Neuronal stem cell (in vitro differentiated cells): Measurements from ENCODE around the gene MYO10.
A peak's percentile ranks its signal among the peaks of the same experiment; 100 is the strongest.
"Not testable (repeated sequence)": the region's sequence is repeated elsewhere in the genome, so short reads cannot be mapped to it uniquely, and the experiment has no call there.

Experiments used
- DNase-seq: peaks from one replicate; pipeline ENCODE4 v3.0.0-alpha.2; 2013; ENCODE audit warnings: low spot score
- H2AFZ ChIP-seq: one replicate; pipeline ENCODE4 v1.6.1; 2013; ENCODE audit warnings: mild to moderate bottlenecking, low read length, inconsistent platforms
- H2AK5ac ChIP-seq: 2 replicates; pipeline ENCODE4 v1.6.1; 2013; ENCODE audit warnings: low read depth, mild to moderate bottlenecking, inconsistent platforms, low read length, moderate library complexity, mixed read lengths
- H2BK120ac ChIP-seq: 2 replicates; pipeline ENCODE4 v1.6.1; 2013; ENCODE audit warnings: low read depth, mild to moderate bottlenecking, inconsistent platforms, low read length, moderate library complexity, mixed read lengths
- H2BK12ac ChIP-seq: one replicate; pipeline ENCODE4 v1.6.1; 2013; ENCODE audit warnings: low read length, inconsistent platforms
- H2BK15ac ChIP-seq: 2 replicates; pipeline ENCODE4 v1.6.1; 2013; ENCODE audit warnings: mild to moderate bottlenecking, low read length, inconsistent platforms, mixed read lengths
- H2BK5ac ChIP-seq: one replicate; pipeline ENCODE4 v1.6.1; 2013; ENCODE audit warnings: inconsistent platforms, mild to moderate bottlenecking, low read length, moderate library complexity
- H3K14ac ChIP-seq: one replicate; pipeline ENCODE4 v1.6.1; 2013; ENCODE audit warnings: low read length, inconsistent platforms
- H3K18ac ChIP-seq: 2 replicates; pipeline ENCODE4 v1.6.1; 2013; ENCODE audit warnings: low read length, inconsistent platforms
- H3K23ac ChIP-seq: 2 replicates; pipeline ENCODE4 v1.6.1; 2013; ENCODE audit warnings: low read depth, mild to moderate bottlenecking, mixed read lengths, low read length, inconsistent platforms; ENCODE audit not compliant: poor library complexity
- H3K27ac ChIP-seq: replicated peaks from 3 replicates; pipeline ENCODE4 v1.5.1; 2013; ENCODE audit warnings: low read length, inconsistent platforms
- H3K27me3 ChIP-seq, 3 experiments: 2 replicates each; pipeline ENCODE4 v1.6.1; 2013; ENCODE audit warnings: low read length in 3 of 3, mild to moderate bottlenecking in 2 of 3, inconsistent platforms in 1 of 3, low read depth in 1 of 3, mixed read lengths in 1 of 3, moderate library complexity in 1 of 3; ENCODE audit not compliant: control insufficient read depth in 3 of 3, insufficient read depth in 3 of 3
- H3K36me3 ChIP-seq, 2 donors: replicated peaks in 1 of 2; 2 replicates each; pipeline ENCODE4 v1.6.1; 2013; ENCODE audit warnings: low read length in 2 of 2; ENCODE audit not compliant: control insufficient read depth in 2 of 2, insufficient read depth in 2 of 2
- H3K4ac ChIP-seq: 2 replicates; pipeline ENCODE4 v1.6.1; 2013; ENCODE audit warnings: inconsistent platforms, mild to moderate bottlenecking, low read length, moderate library complexity
- H3K4me1 ChIP-seq, 2 donors: 1 replicate in 1 of 2; 2 replicates in 1 of 2; pipeline ENCODE4 v1.6.1; 2013; ENCODE audit warnings: low read length in 2 of 2, low read depth in 1 of 2; ENCODE audit not compliant: control insufficient read depth in 2 of 2, insufficient read depth in 1 of 2
- H3K4me2 ChIP-seq: one replicate; pipeline ENCODE4 v1.6.1; 2013; ENCODE audit warnings: mild to moderate bottlenecking, low read length, inconsistent platforms; ENCODE audit not compliant: insufficient read depth, poor library complexity, severe bottlenecking
- H3K4me3 ChIP-seq, 2 donors: 2 replicates each; pipeline ENCODE4 v1.5.1; 2013; ENCODE audit warnings: low read length in 2 of 2, mild to moderate bottlenecking in 2 of 2, inconsistent platforms in 1 of 2, moderate library complexity in 1 of 2
- H3K79me1 ChIP-seq: one replicate; pipeline ENCODE4 v1.6.1; 2013; ENCODE audit warnings: low read depth, mild to moderate bottlenecking, inconsistent platforms, low read length, moderate library complexity
- H3K9ac ChIP-seq: one replicate; pipeline ENCODE4 v1.6.1; 2013; ENCODE audit warnings: mild to moderate bottlenecking, low read depth, low read length, inconsistent platforms; ENCODE audit not compliant: poor library complexity
- H3K9me3 ChIP-seq, 2 donors: replicated peaks in 1 of 2; 2 replicates each; pipeline versions ENCODE3 to v1.6.1; 2013; ENCODE audit warnings: low read length in 2 of 2, mild to moderate bottlenecking in 2 of 2, inconsistent platforms in 1 of 2, low read depth in 1 of 2, mixed read lengths in 1 of 2, moderate library complexity in 1 of 2; ENCODE audit not compliant: control insufficient read depth in 2 of 2, insufficient read depth in 1 of 2
- H4K8ac ChIP-seq: one replicate; pipeline ENCODE4 v1.6.1; 2013; ENCODE audit warnings: low read depth, mild to moderate bottlenecking, inconsistent platforms, low read length, moderate library complexity
- H4K91ac ChIP-seq: one replicate; pipeline ENCODE4 v1.6.1; 2013; ENCODE audit warnings: low read length, low read depth, mild to moderate bottlenecking, inconsistent platforms; ENCODE audit not compliant: poor library complexity
- WGBS, 2 donors: extraction: QIAGEN DNeasy Blood & Tissue Kit; methylation state at CpG; one replicate each; pipeline ENCODE4 v1.1.7; 2013; ENCODE audit warnings: missing lambda C conversion rate in 2 of 2, mixed read lengths in 1 of 2; ENCODE audit not compliant: insufficient read length in 2 of 2, insufficient replicate concordance in 1 of 2; ENCODE audit errors: extremely low coverage in 2 of 2; 5-methylcytosine and 5-hydroxymethylcytosine counted together

Gene MYO10

GRCh38 chr5:16721151-16722096, 214.7 kb downstream of the MYO10 start:
- peaks cover 0 to 13% of the 10 kb centered on the region in 2 donors for H3K9me3 ChIP-seq
- H3K23ac ChIP-seq: no peak overlapping the region
- DNase-seq: no peak
- no peak overlapping the region for H3K14ac ChIP-seq
- no CpG with 5 or more reads among the region's 11 CpGs for WGBS, 2 donors
- H2BK15ac ChIP-seq: no peak overlapping the region
- no peak overlapping the region for H2BK12ac ChIP-seq
- no peak overlapping the region for H2AFZ ChIP-seq
- H3K4me1 ChIP-seq: peaks cover 12 to 20% of the 10 kb centered on the region in 2 donors
- no peak overlapping the region for H2BK120ac ChIP-seq
- H3K9ac ChIP-seq: no peak overlapping the region
- H3K79me1 ChIP-seq: peaks cover 3% of the 10 kb centered on the region
- no peak overlapping the region for H3K4me3 ChIP-seq
- H3K18ac ChIP-seq: no peak overlapping the region
- H3K4ac ChIP-seq: no peak overlapping the region
- no peak overlapping the region for H3K4me2 ChIP-seq
- H3K27me3 ChIP-seq: no peaks in the 10 kb centered on the region
- H4K91ac ChIP-seq: no peak overlapping the region
- H2AK5ac ChIP-seq: no peak overlapping the region
- no peaks in the 10 kb centered on the region for H3K36me3 ChIP-seq
- H3K27ac ChIP-seq: peak overlapping the region; percentile 31
- H4K8ac ChIP-seq: no peak overlapping the region
- H2BK5ac ChIP-seq: no peak overlapping the region

GRCh38 chr5:16718036-16718435, 218.1 kb downstream of the MYO10 start:
- peak overlapping the region; percentile 43 for H3K14ac ChIP-seq
- H2BK120ac ChIP-seq, H3K4ac ChIP-seq, H3K79me1 ChIP-seq, H3K4me2 ChIP-seq, H4K91ac ChIP-seq, H3K27ac ChIP-seq, DNase-seq, H3K9ac ChIP-seq, H2BK15ac ChIP-seq, H4K8ac ChIP-seq, H3K27me3 ChIP-seq, H2BK12ac ChIP-seq, H3K23ac ChIP-seq, H2BK5ac ChIP-seq, H3K9me3 ChIP-seq, H3K36me3 ChIP-seq, H2AFZ ChIP-seq, H3K4me3 ChIP-seq, H2AK5ac ChIP-seq: not testable (repeated sequence)
- WGBS, 2 donors: no CpG with 5 or more reads among the region's 23 CpGs
- peak overlapping the region; percentile 75 for H3K18ac ChIP-seq
- peaks cover 15 to 21% of the 10 kb centered on the region in 2 donors for H3K4me1 ChIP-seq

- Histone ChIP-seq H2BK15ac (no peak overlapping the region), H3K36me3 (peaks cover 24 to 28% of the 10 kb centered on the region in 2 donors), H3K14ac (no peak overlapping the region), H3K23ac (no peak overlapping the region), H3K18ac (no peak overlapping the region), H3K9me3 (peaks cover 4 to 10% of the 10 kb centered on the region in 2 donors), H3K79me1 (peaks cover 2% of the 10 kb centered on the region), H2BK120ac (no peak overlapping the region), H4K8ac (no peak overlapping the region), H2AFZ (no peak overlapping the region), H3K4me2 (peak overlapping the region; percentile 22), H2AK5ac (no peak overlapping the region), H3K27me3 (no peaks in the 10 kb centered on the region), H3K27ac (peak overlapping the region; percentile 93), H3K9ac (no peak overlapping the region), H3K4me1 (peaks cover 10 to 14% of the 10 kb centered on the region in 2 donors), H2BK12ac (no peak overlapping the region), H2BK5ac (no peak overlapping the region), H4K91ac (no peak overlapping the region), H3K4me3 (peak overlapping the region in 1 of 2 donors; percentile 25), H3K4ac (no peak overlapping the region)
- peak; percentile 98 for DNase-seq
- WGBS, 2 donors: no CpG with 5 or more reads among the region's 14 CpGs
These were observed 222.6 kb downstream of the MYO10 start for GRCh38 chr5:16713386-16713928.

GRCh38 chr5:16712620-16713019, 223.5 kb downstream of the MYO10 start:
- no peak for DNase-seq
- H2BK120ac ChIP-seq: no peak overlapping the region
- H3K27me3 ChIP-seq: no peaks in the 10 kb centered on the region
- H3K36me3 ChIP-seq: peaks cover 30 to 37% of the 10 kb centered on the region in 2 donors
- no peak overlapping the region for H3K4ac ChIP-seq
- no peak overlapping the region for H3K9ac ChIP-seq
- no peak overlapping the region for H2AFZ ChIP-seq
- no peak overlapping the region for H2AK5ac ChIP-seq
- no peak overlapping the region for H2BK15ac ChIP-seq
- H3K4me2 ChIP-seq: peak overlapping the region; percentile 26
- no peak overlapping the region for H4K91ac ChIP-seq
- no peak overlapping the region for H4K8ac ChIP-seq
- peaks cover 10 to 14% of the 10 kb centered on the region in 2 donors for H3K4me1 ChIP-seq
- H3K4me3 ChIP-seq: peak overlapping the region; percentile 25 to 27
- H2BK12ac ChIP-seq: no peak overlapping the region
- H3K27ac ChIP-seq: peak overlapping the region; percentile 93
- H3K9me3 ChIP-seq: peaks cover 5 to 17% of the 10 kb centered on the region in 2 donors
- no CpG with 5 or more reads among the region's 2 CpGs for WGBS, 2 donors
- H3K79me1 ChIP-seq: peaks cover 2% of the 10 kb centered on the region
- H2BK5ac ChIP-seq: no peak overlapping the region
- H3K23ac ChIP-seq: no peak overlapping the region
- H3K14ac ChIP-seq: no peak overlapping the region
- H3K18ac ChIP-seq: no peak overlapping the region
